H1 (cell line): ENCODE measurements around the gene TMED4. TPM values are rescaled to one million over a fixed set of nuclear protein-coding genes. Genes with fewer than 3 reads are reported as not detected.

Source experiments
- CTCF ChIA-PET: fragments of 300-600 bp; sonication (Branson Sonifier 250); formaldehyde crosslinking; loops from one replicate; lab custom pipeline; 2021; ENCODE audit not compliant: partially characterized antibody; lab: Charles Lee
- POLR2A ChIA-PET: fragments of 300-600 bp; sonication (Branson Sonifier 250); formaldehyde crosslinking; loops from one replicate; lab custom pipeline; 2021; ENCODE audit warnings: inconsistent platforms; ENCODE audit not compliant: partially characterized antibody; lab: Charles Lee
- DNase-seq, 2 experiments: peaks; one replicate each; pipeline versions ENCODE4 v3.0.0 to v3.0.0-alpha.2; 2010 to 2022; ENCODE audit warnings: low spot score in 2 of 2, low read depth in 1 of 2, mixed read lengths in 1 of 2
- FAIRE-seq: peaks from 2 replicates; lab custom pipeline; 2011; peaks lifted over from hg19 to GRCh38; lab: Jason Lieb, UNC
- H2AFZ ChIP-seq: 2 replicates; pipeline ENCODE4 v1.8.1; 2012; ENCODE audit warnings: low read length, inconsistent platforms
- H2AK5ac ChIP-seq: 2 replicates; pipeline ENCODE4 v1.6.1; 2013; ENCODE audit warnings: low read depth, low read length
- H2BK120ac ChIP-seq: replicated peaks from 2 replicates; pipeline ENCODE3; 2013; ENCODE audit warnings: low read depth, low read length, inconsistent platforms
- H2BK12ac ChIP-seq: 2 replicates; pipeline ENCODE4 v1.6.1; 2013; ENCODE audit warnings: low read depth, low read length
- H2BK15ac ChIP-seq: 2 replicates; pipeline ENCODE4 v1.6.1; 2013; ENCODE audit warnings: low read length
- H2BK20ac ChIP-seq: 2 replicates; pipeline ENCODE4 v1.6.1; 2013; ENCODE audit warnings: low read length
- H2BK5ac ChIP-seq: 2 replicates; pipeline ENCODE4 v1.6.1; 2013; ENCODE audit warnings: low read depth, low read length
- H3K14ac ChIP-seq: 2 replicates; pipeline ENCODE4 v1.6.1; 2013; ENCODE audit warnings: inconsistent platforms; ENCODE audit not compliant: insufficient read length
- H3K18ac ChIP-seq: 2 replicates; pipeline ENCODE4 v1.6.1; 2013; ENCODE audit warnings: low read length; ENCODE audit errors: extremely low read depth
- H3K23ac ChIP-seq: 2 replicates; pipeline ENCODE4 v1.6.1; 2013; ENCODE audit warnings: inconsistent platforms; ENCODE audit not compliant: insufficient read length
- H3K23me2 ChIP-seq: 2 replicates; pipeline ENCODE4 v1.6.1; 2013; ENCODE audit warnings: low read depth, low read length
- H3K27ac ChIP-seq: 2 replicates; pipeline ENCODE4 v1.6.1; 2011; ENCODE audit warnings: low read depth, low read length, inconsistent platforms
- H3K27me3 ChIP-seq, 4 experiments: replicated peaks in 1 of 4; 1 replicate in 1 of 4; 2 replicates in 3 of 4; pipeline versions ENCODE4 v1.6.1 to v1.8.1; 2011 to 2013; ENCODE audit warnings: low read length in 3 of 4, mild to moderate bottlenecking in 3 of 4, inconsistent platforms in 2 of 4, mixed read lengths in 2 of 4, moderate library complexity in 1 of 4; ENCODE audit not compliant: control insufficient read depth in 3 of 4, insufficient read depth in 3 of 4; ENCODE audit errors: extremely low read depth in 1 of 4
- H3K36me3 ChIP-seq, 4 experiments: 2 replicates each; pipeline versions ENCODE4 v1.6.1 to v1.8.1; 2011 to 2013; ENCODE audit warnings: mild to moderate bottlenecking in 4 of 4, low read length in 3 of 4, moderate library complexity in 2 of 4, control low read depth in 1 of 4, inconsistent platforms in 1 of 4; ENCODE audit not compliant: insufficient read depth in 4 of 4, control insufficient read depth in 2 of 4
- H3K4ac ChIP-seq: replicated peaks from 2 replicates; pipeline ENCODE3; 2013; ENCODE audit warnings: low read length, low read depth, mixed read lengths, inconsistent platforms; ENCODE audit not compliant: insufficient read length
- H3K4me1 ChIP-seq, 4 experiments: replicated peaks in 1 of 4; 1 replicate in 1 of 4; 2 replicates in 3 of 4; pipeline versions ENCODE4 v1.6.1 to v1.8.1; 2011 to 2013; ENCODE audit warnings: low read length in 3 of 4, inconsistent platforms in 2 of 4, mixed read lengths in 1 of 4; ENCODE audit not compliant: insufficient read depth in 4 of 4, control insufficient read depth in 3 of 4
- H3K4me2 ChIP-seq, 2 experiments: 2 replicates each; pipeline versions ENCODE4 v1.6.1 to v1.8.1; 2011 to 2013; ENCODE audit warnings: low read depth in 2 of 2, low read length in 2 of 2, control low read depth in 1 of 2, inconsistent platforms in 1 of 2, mild to moderate bottlenecking in 1 of 2; ENCODE audit not compliant: insufficient read depth in 1 of 2
- H3K4me3 ChIP-seq, 4 experiments: fragments of 200-600, 300-600 bp in 1 of 4; sonication (generic), shearing (Covaris generic), sonication (Bioruptor Twin) in 1 of 4; 2 replicates each; pipeline versions ENCODE4 v1.5.1 to v1.8.1; 2011 to 2016; ENCODE audit warnings: low read length in 4 of 4, low read depth in 3 of 4, control low read depth in 2 of 4, inconsistent platforms in 2 of 4, mild to moderate bottlenecking in 2 of 4, mixed read lengths in 1 of 4, moderate library complexity in 1 of 4; ENCODE audit not compliant: insufficient read depth in 2 of 4; ENCODE audit errors: extremely low read depth in 1 of 4
- H3K56ac ChIP-seq: replicated peaks from 2 replicates; pipeline ENCODE3; 2013; ENCODE audit warnings: low read depth, mild to moderate bottlenecking, mixed read lengths, low read length, inconsistent platforms; ENCODE audit not compliant: insufficient read length
- H3K79me1 ChIP-seq: 2 replicates; pipeline ENCODE4 v1.6.1; 2013; ENCODE audit warnings: low read depth, low read length, control low read depth
- H3K79me2 ChIP-seq, 2 experiments: 2 replicates each; pipeline versions ENCODE4 v1.6.1 to v1.8.1; 2012 to 2013; ENCODE audit warnings: low read length in 2 of 2, mild to moderate bottlenecking in 2 of 2, inconsistent platforms in 1 of 2; ENCODE audit not compliant: insufficient read depth in 2 of 2, control insufficient read depth in 1 of 2
- H3K9ac ChIP-seq, 4 experiments: replicated peaks in 1 of 4; 1 replicate in 1 of 4; 2 replicates in 3 of 4; pipeline versions ENCODE4 v1.6.1 to v1.8.1; 2011 to 2013; ENCODE audit warnings: low read depth in 3 of 4, low read length in 3 of 4, control low read depth in 2 of 4, mild to moderate bottlenecking in 2 of 4, moderate library complexity in 2 of 4, inconsistent platforms in 1 of 4; ENCODE audit errors: extremely low read depth in 1 of 4
- H3K9me3 ChIP-seq, 2 experiments: 2 replicates each; pipeline versions ENCODE4 v1.6.1 to v1.8.1; 2012 to 2013; ENCODE audit warnings: mild to moderate bottlenecking in 2 of 2, moderate library complexity in 2 of 2, control low read depth in 1 of 2, inconsistent platforms in 1 of 2, low read depth in 1 of 2, low read length in 1 of 2, mixed read lengths in 1 of 2; ENCODE audit not compliant: insufficient read depth in 2 of 2
- H4K20me1 ChIP-seq, 2 experiments: replicated peaks in 1 of 2; 2 replicates each; pipeline versions ENCODE3 to v1.8.1; 2011 to 2013; ENCODE audit warnings: inconsistent platforms in 2 of 2, low read length in 2 of 2, mild to moderate bottlenecking in 1 of 2; ENCODE audit not compliant: insufficient read depth in 2 of 2, control insufficient read depth in 1 of 2
- H4K5ac ChIP-seq: 2 replicates; pipeline ENCODE4 v1.6.1; 2013; ENCODE audit warnings: low read length, low read depth, mixed read lengths, inconsistent platforms; ENCODE audit not compliant: insufficient read length
- H4K8ac ChIP-seq: 2 replicates; pipeline ENCODE4 v1.8.0; 2013; ENCODE audit warnings: mild to moderate bottlenecking, moderate library complexity, low read length, inconsistent platforms; ENCODE audit not compliant: insufficient read depth; ENCODE audit errors: extremely low read depth
- H4K91ac ChIP-seq: replicated peaks from 2 replicates; pipeline ENCODE3; 2013; ENCODE audit warnings: low read length, mixed read lengths, inconsistent platforms; ENCODE audit not compliant: insufficient read length
- CHD1 ChIP-seq: IDR thresholded peaks from 2 replicates; pipeline ENCODE4 v1.6.1; 2012; ENCODE audit warnings: low read depth, low read length, improper control_type of control experiment
- GTF2F1 ChIP-seq: IDR thresholded peaks from 2 replicates; pipeline ENCODE4 v1.6.1; 2012; ENCODE audit warnings: low read depth, low read length, improper control_type of control experiment, borderline replicate concordance
- MAX ChIP-seq: IDR thresholded peaks from 2 replicates; pipeline ENCODE4 v1.6.1; 2012; ENCODE audit warnings: inconsistent platforms
- POLR2A ChIP-seq, 2 experiments: IDR thresholded peaks; 1 replicate in 1 of 2; 2 replicates in 1 of 2; pipeline ENCODE4 v1.6.1; 2011; ENCODE audit warnings: low read depth in 2 of 2, low read length in 2 of 2, mild to moderate bottlenecking in 2 of 2; ENCODE audit errors: control extremely low read depth in 1 of 2
- SRF ChIP-seq: IDR thresholded peaks from 2 replicates; pipeline ENCODE4 v1.6.1; 2011; ENCODE audit warnings: mild to moderate bottlenecking, low read depth, low read length, moderate library complexity
- TEAD4 ChIP-seq: IDR thresholded peaks from 2 replicates; pipeline ENCODE4 v1.6.1; 2012; ENCODE audit warnings: low read depth, low read length, inconsistent platforms, mixed read lengths
- ZNF274 ChIP-seq: IDR thresholded peaks from 2 replicates; pipeline ENCODE4 v1.7.0; 2012; ENCODE audit warnings: low read length, borderline replicate concordance; ENCODE audit errors: extremely low read depth
- WGBS, 2 experiments: shearing (Covaris generic) in 1 of 2; methylation state at CpG; one replicate each; pipeline versions ENCODE4 v1.1.6 to v1.1.7; 2013 to 2015; ENCODE audit warnings: low lambda C conversion rate in 2 of 2, mixed read lengths in 2 of 2, inconsistent platforms in 1 of 2, low coverage in 1 of 2, missing lambda C conversion rate in 1 of 2; ENCODE audit not compliant: insufficient replicate concordance in 2 of 2, insufficient coverage in 1 of 2, insufficient read length in 1 of 2; ENCODE audit errors: extremely low coverage in 1 of 2, missing lambda C conversion rate in 1 of 2; 5-methylcytosine and 5-hydroxymethylcytosine counted together
- polyA plus RNA-seq, 7 experiments: library from polyadenylated mRNA; depleted of rRNA in 3 of 7; stranded (reverse) in 5 of 7; unstranded in 2 of 7; fragments of >200 nt in 5 of 7; fragments of 200-250 nt in 2 of 7; gene quantifications; 1 replicate in 5 of 7; 2 replicates in 1 of 7; 4 replicates in 1 of 7; pipeline versions ENCODE4 v1.2.1 to v1.2.3, GENCODE V29; 2011 to 2013; ENCODE audit warnings: missing spikeins in 2 of 7, mixed read lengths in 2 of 7
- total RNA-seq: library from RNA; stranded (reverse); fragmentation: NEBNext Ultra II Directional; extraction: Animal tissue kit (Norgen Biotek cat#: 25700); gene quantifications from 2 replicates; pipeline ENCODE4 v1.2.1, GENCODE V29; 2021

Gene TMED4
- total and polyA plus RNA-seq, 2 of the 8 experiments (the other 6 are each of a cell fraction or from before 2014, with no cell fraction given) = 44.9 to 76.7 TPM

- 84% methylated on average over 10 of the region's 10 CpGs; no CpG with 5 or more reads in 1 of the 2 experiments for WGBS, 2 experiments
Measured at GRCh38 chr7:44530990-44531389, 51.0 kb downstream of the TMED4 start.

More at GRCh38 chr7:44530990-44531389, 51.0 kb downstream of the TMED4 start:
- no peaks in the 10 kb centered on the region for H4K20me1 ChIP-seq
- no peak overlapping the region for H3K27ac ChIP-seq
- H3K9me3 ChIP-seq = no peaks in the 10 kb centered on the region
- H3K79me2 ChIP-seq = no peaks in the 10 kb centered on the region
- H3K23ac ChIP-seq = no peak overlapping the region
- H4K8ac ChIP-seq = peak overlapping the region; percentile 79; the same call in 1 of the 2 replicates
- H2AFZ ChIP-seq = no peak overlapping the region
- H3K4ac ChIP-seq = no peak overlapping the region
- H3K18ac ChIP-seq = no peak overlapping the region
- no peak overlapping the region for H2BK20ac ChIP-seq
- H3K4me1 ChIP-seq = no peaks in the 10 kb centered on the region
- no peak for DNase-seq
- no peak overlapping the region for H4K91ac ChIP-seq
- CTCF ChIA-PET = interaction anchor here (0.9 to 1.4 kb wide), 2 partner anchors 35 to 54 kb away, joined by 3 read pairs; no protein-coding TSS in a partner anchor
- no peaks in the 10 kb centered on the region for H3K23me2 ChIP-seq
- H2BK120ac ChIP-seq = no peak overlapping the region
- H3K56ac ChIP-seq = no peak overlapping the region
- H2BK12ac ChIP-seq = no peak overlapping the region
- no peaks in the 10 kb centered on the region for H3K79me1 ChIP-seq
- H3K4me2 ChIP-seq = no peak overlapping the region
- no peak overlapping the region for H3K9ac ChIP-seq
- no peak overlapping the region for H4K5ac ChIP-seq
- H3K14ac ChIP-seq = no peak overlapping the region
- H3K36me3 ChIP-seq = no peaks in the 10 kb centered on the region
- no peak for TF ChIP-seq POLR2A (IDR thresholded peaks at IDR 0.05; ENCODE audit: control extremely low read depth in 1 of 2, low read depth in 2 of 2, low read length in 2 of 2)
- TF ChIP-seq MAX = no peak
- TF ChIP-seq GTF2F1 = no peak
- no peak for TF ChIP-seq ZNF274
- no peak for TF ChIP-seq SRF
- TF ChIP-seq CHD1 = no peak
- no peak for TF ChIP-seq TEAD4
- TF ChIP-seq, all 59 proteins: peak for 0
- H3K27me3 ChIP-seq = no peaks in the 10 kb centered on the region
- POLR2A ChIA-PET = no interaction called here
- no peak for FAIRE-seq
- H2BK15ac ChIP-seq = no peak overlapping the region
- no peak overlapping the region for H2BK5ac ChIP-seq
- H3K4me3 ChIP-seq = no peak overlapping the region
- H2AK5ac ChIP-seq = no peak overlapping the region
